MM.1S (cell line): ENCODE measurements around the gene NDST1.

ENCODE experiments used
- DNase-seq: peaks from one replicate; pipeline ENCODE4 v3.0.0-alpha.2; 2015
- H2AFZ ChIP-seq: fragments of 300-600 bp; sonication (generic); 2 replicates; pipeline ENCODE4 v1.6.0; 2016; ENCODE audit warnings: antibody characterized with exemption, low read length
- H3F3A ChIP-seq: fragments of 300-600 bp; sonication (generic); 2 replicates; pipeline ENCODE4 v1.6.1; 2016; ENCODE audit warnings: mild to moderate bottlenecking, antibody characterized with exemption, low read length, moderate library complexity, mixed read lengths; ENCODE audit not compliant: insufficient read depth
- H3K27ac ChIP-seq: fragments of 300-600 bp; sonication (generic); 2 replicates; pipeline ENCODE4 v1.5.1; 2016; ENCODE audit warnings: mild to moderate bottlenecking, low read length
- H3K27me3 ChIP-seq: fragments of 300-600 bp; sonication (generic); replicated peaks from 2 replicates; pipeline ENCODE4 v1.6.0; 2016; ENCODE audit warnings: low read length; ENCODE audit not compliant: insufficient read depth
- H3K36me3 ChIP-seq: fragments of 300-600 bp; sonication (generic); replicated peaks from 2 replicates; pipeline ENCODE4 v1.6.1; 2016; ENCODE audit warnings: mild to moderate bottlenecking, low read length, mixed read lengths; ENCODE audit not compliant: insufficient read depth
- H3K4me1 ChIP-seq: fragments of 300-600 bp; sonication (generic); 2 replicates; pipeline ENCODE4 v1.6.1; 2016; ENCODE audit warnings: low read length, mixed read lengths
- H3K4me2 ChIP-seq: fragments of 300-600 bp; sonication (generic); 2 replicates; pipeline ENCODE4 v1.6.0; 2016; ENCODE audit warnings: low read depth, low read length
- H3K4me3 ChIP-seq: fragments of 300-600 bp; sonication (generic); 2 replicates; pipeline ENCODE4 v1.5.1; 2016; ENCODE audit warnings: low read length, mixed read lengths
- H3K79me2 ChIP-seq: fragments of 300-600 bp; sonication (generic); 2 replicates; pipeline ENCODE4 v1.6.1; 2016; ENCODE audit warnings: mixed run types, low read length, mixed read lengths
- H3K9ac ChIP-seq: fragments of 300-600 bp; sonication (generic); 2 replicates; pipeline ENCODE4 v1.6.1; 2016; ENCODE audit warnings: low read length, mixed read lengths
- H3K9me2 ChIP-seq: fragments of 300-600 bp; sonication (generic); replicated peaks from 2 replicates; pipeline ENCODE4 v1.6.1; 2016; ENCODE audit warnings: mild to moderate bottlenecking, low read length, mixed read lengths; ENCODE audit not compliant: insufficient read depth
- H3K9me3 ChIP-seq: fragments of 300-600 bp; sonication (generic); replicated peaks from 2 replicates; pipeline ENCODE4 v1.6.1; 2016; ENCODE audit warnings: mild to moderate bottlenecking, low read length, mixed read lengths; ENCODE audit not compliant: insufficient read depth
- H4K20me1 ChIP-seq: fragments of 300-600 bp; sonication (generic); 2 replicates; pipeline ENCODE4 v1.6.1; 2016; ENCODE audit warnings: mild to moderate bottlenecking, low read length, moderate library complexity, mixed read lengths; ENCODE audit not compliant: insufficient read depth
- CTCF ChIP-seq: fragments of 300-600 bp; sonication (generic); IDR thresholded peaks from 2 replicates; pipeline ENCODE4 v1.5.1; 2016; ENCODE audit warnings: antibody characterized with exemption, low read length, mixed read lengths
- EZH2 ChIP-seq: fragments of 300-600 bp; sonication (generic); optimal IDR thresholded peaks from 2 replicates; pipeline ENCODE3; 2017; ENCODE audit warnings: low read depth, mild to moderate bottlenecking, antibody characterized with exemption, low read length, mixed read lengths
- EZH2phosphoT487 ChIP-seq: fragments of 300-600 bp; sonication (generic); IDR thresholded peaks from 2 replicates; pipeline ENCODE4 v1.6.1; 2018; ENCODE audit warnings: antibody characterized with exemption, low read length

The NDST1 gene

GRCh38 chr5:150523472-150524350 is 15.8 kb downstream of the NDST1 start:
- H3K27me3 ChIP-seq: no peaks in the 10 kb centered on the region
- H3K27ac ChIP-seq: no peak overlapping the region
- no peaks in the 10 kb centered on the region; the same call in none of the 2 replicates for H3K79me2 ChIP-seq
- no peaks in the 10 kb centered on the region for H3K4me1 ChIP-seq
- no peak overlapping the region for H2AFZ ChIP-seq
- no peak for TF ChIP-seq EZH2phosphoT487
- peak; percentile 48 for TF ChIP-seq CTCF
- TF ChIP-seq EZH2: no peak
- no peaks in the 10 kb centered on the region; the same call in 1 of the 2 replicates for H3K36me3 ChIP-seq
- H3K9me3 ChIP-seq: no peaks in the 10 kb centered on the region
- H3K4me2 ChIP-seq: no peak overlapping the region
- no peaks in the 10 kb centered on the region for H4K20me1 ChIP-seq
- no peak overlapping the region for H3K9ac ChIP-seq
- no peak overlapping the region for H3K4me3 ChIP-seq
- H3K9me2 ChIP-seq: no peaks in the 10 kb centered on the region
- DNase-seq: peak; percentile 23
- no peaks in the 10 kb centered on the region for H3F3A ChIP-seq

DNA sequence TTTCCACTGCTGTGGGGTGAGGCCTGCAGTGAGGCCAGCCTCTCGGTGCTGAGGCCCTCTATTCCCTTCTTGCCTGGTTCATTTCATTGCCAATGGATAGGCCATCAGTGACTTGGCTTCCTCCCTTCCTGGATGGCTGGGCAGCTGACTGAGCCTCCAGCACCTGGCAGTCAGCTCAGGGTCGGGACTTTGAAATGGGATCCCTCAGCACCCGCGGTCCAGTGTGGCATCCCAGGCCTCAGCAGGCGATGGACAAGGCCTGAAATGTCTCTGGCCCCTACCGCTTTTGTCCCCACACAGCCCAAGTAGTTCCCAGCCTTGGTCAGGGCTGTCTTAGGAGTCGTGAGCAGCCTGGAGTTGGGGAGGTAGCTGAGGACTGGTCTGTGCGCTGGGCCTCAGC is 17.2 kb downstream of the NDST1 start:
- Histone ChIP-seq H3K36me3 (no peaks in the 10 kb centered on the region; the same call in 1 of the 2 replicates), H3K9ac (no peak overlapping the region), H4K20me1 (no peaks in the 10 kb centered on the region), H3K4me3 (no peak overlapping the region), H2AFZ (no peak overlapping the region), H3K79me2 (no peaks in the 10 kb centered on the region; the same call in none of the 2 replicates), H3K27me3 (no peaks in the 10 kb centered on the region), H3K27ac (no peak overlapping the region), H3K9me2 (no peaks in the 10 kb centered on the region), H3K9me3 (no peaks in the 10 kb centered on the region), H3F3A (no peaks in the 10 kb centered on the region), H3K4me1 (no peaks in the 10 kb centered on the region), H3K4me2 (no peak overlapping the region)
- TF ChIP-seq EZH2 (no peak), CTCF (no peak), EZH2phosphoT487 (no peak)
- no peak for DNase-seq

- Histone ChIP-seq H3K9me3 (no peaks in the 10 kb centered on the region), H3K79me2 (no peaks in the 10 kb centered on the region; the same call in none of the 2 replicates), H3K9me2 (no peaks in the 10 kb centered on the region), H3K4me1 (no peaks in the 10 kb centered on the region), H4K20me1 (no peaks in the 10 kb centered on the region), H3K27ac (no peak overlapping the region), H3K36me3 (no peaks in the 10 kb centered on the region; the same call in 1 of the 2 replicates), H2AFZ (no peak overlapping the region), H3K4me3 (no peak overlapping the region), H3F3A (no peaks in the 10 kb centered on the region), H3K27me3 (no peaks in the 10 kb centered on the region), H3K9ac (no peak overlapping the region), H3K4me2 (no peak overlapping the region)
- no peak for DNase-seq
- no peak for TF ChIP-seq EZH2
- no peak for TF ChIP-seq CTCF
- TF ChIP-seq EZH2phosphoT487: no peak
Observed at GRCh38 chr5:150525781-150526180, 17.9 kb downstream of the NDST1 start.
